Keratinocyte (primary cell): Measurements from ENCODE around the gene USP37. TPM values are rescaled to one million over a fixed set of nuclear protein-coding genes. Genes with fewer than 3 reads are reported as not detected.

ENCODE experiments used
- DNase-seq: peaks from one replicate; pipeline ENCODE4 v3.0.0-alpha.2; 2011; ENCODE audit warnings: low read depth, missing footprints, low spot score
- FAIRE-seq: peaks from 2 replicates; lab custom pipeline; 2011; peaks lifted over from hg19 to GRCh38; lab: Jason Lieb, UNC
- H2AFZ ChIP-seq: 2 replicates; pipeline ENCODE4 v1.6.0; 2012; ENCODE audit warnings: low read length, control low read depth, inconsistent platforms; ENCODE audit not compliant: control insufficient read depth
- H3K27ac ChIP-seq: 2 replicates; pipeline ENCODE4 v1.5.1; 2011; ENCODE audit warnings: low read length; ENCODE audit not compliant: control insufficient read depth, insufficient read depth
- H3K27me3 ChIP-seq: 3 replicates; pipeline ENCODE4 v1.6.0; 2011; ENCODE audit warnings: low read length; ENCODE audit not compliant: control insufficient read depth, insufficient read depth; ENCODE audit errors: extremely low read depth
- H3K36me3 ChIP-seq, 2 experiments: 2 replicates in 1 of 2; 3 replicates in 1 of 2; pipeline ENCODE4 v1.5.1; 2011; ENCODE audit warnings: low read length in 2 of 2, mild to moderate bottlenecking in 1 of 2; ENCODE audit not compliant: control insufficient read depth in 2 of 2, insufficient read depth in 2 of 2; ENCODE audit errors: extremely low read depth in 1 of 2
- H3K4me1 ChIP-seq: 3 replicates; pipeline ENCODE4 v1.5.1; 2011; ENCODE audit warnings: low read length; ENCODE audit not compliant: control insufficient read depth, insufficient read depth; ENCODE audit errors: extremely low read depth
- H3K4me2 ChIP-seq: 3 replicates; pipeline ENCODE4 v1.6.0; 2011; ENCODE audit warnings: low read depth, low read length; ENCODE audit not compliant: control insufficient read depth, insufficient read depth; ENCODE audit errors: extremely low read depth
- H3K4me3 ChIP-seq, 3 experiments: fragments of 200-600 bp in 1 of 3; sonication (generic) in 1 of 3; 2 replicates in 2 of 3; 3 replicates in 1 of 3; pipeline ENCODE4 v1.5.1; 2011 to 2016; ENCODE audit warnings: low read length in 3 of 3, mild to moderate bottlenecking in 3 of 3, control low read depth in 2 of 3, inconsistent platforms in 1 of 3, low read depth in 1 of 3, mixed read lengths in 1 of 3, mixed run types in 1 of 3, moderate library complexity in 1 of 3; ENCODE audit not compliant: control insufficient read depth in 2 of 3, insufficient read depth in 2 of 3; ENCODE audit errors: extremely low read depth in 1 of 3
- H3K79me2 ChIP-seq: 2 replicates; pipeline ENCODE4 v1.6.0; 2012; ENCODE audit warnings: low read length; ENCODE audit not compliant: control insufficient read depth, insufficient read depth
- H3K9ac ChIP-seq: 3 replicates; pipeline ENCODE4 v1.6.0; 2011; ENCODE audit warnings: low read length; ENCODE audit not compliant: control insufficient read depth, insufficient read depth; ENCODE audit errors: extremely low read depth
- H3K9me1 ChIP-seq: 3 replicates; pipeline ENCODE4 v1.6.0; 2011; ENCODE audit warnings: low read length; ENCODE audit not compliant: control insufficient read depth, insufficient read depth; ENCODE audit errors: extremely low read depth
- H3K9me3 ChIP-seq: 2 replicates; pipeline ENCODE4 v1.5.1; 2012; ENCODE audit warnings: low read depth, low read length; ENCODE audit not compliant: control insufficient read depth
- H4K20me1 ChIP-seq: 3 replicates; pipeline ENCODE4 v1.6.0; 2011; ENCODE audit warnings: low read length; ENCODE audit not compliant: control insufficient read depth, insufficient read depth; ENCODE audit errors: extremely low read depth
- CTCF ChIP-seq, 3 experiments: IDR thresholded peaks in 1 of 3; conservative IDR thresholded peaks in 1 of 3; optimal IDR thresholded peaks in 1 of 3; 2 replicates in 2 of 3; 3 replicates in 1 of 3; pipeline versions ENCODE3 to v1.5.1; 2011; ENCODE audit warnings: low read length in 3 of 3, mild to moderate bottlenecking in 3 of 3, moderate library complexity in 2 of 3, control low read depth in 1 of 3, inconsistent platforms in 1 of 3; ENCODE audit not compliant: insufficient read depth in 2 of 3; ENCODE audit errors: extremely low read depth in 1 of 3
- EZH2 ChIP-seq: IDR thresholded peaks from one replicate; pipeline ENCODE4 v1.6.1; 2012; ENCODE audit warnings: inconsistent platforms, mild to moderate bottlenecking, low read length, moderate library complexity
- dilution Hi-C: fragments of 300-500 bp; cut with MboI; formaldehyde crosslinking; loops from one replicate; pipeline ENCODE4 v1.7.0; 2020; ENCODE audit warnings: low sequenced_read_pairs; ENCODE audit not compliant: extremely low pct_ligation_motif_present
- polyA plus RNA-seq, 5 experiments: library from polyadenylated mRNA; depleted of rRNA in 3 of 5; stranded (reverse) in 3 of 5; stranded (forward) in 1 of 5; unstranded in 1 of 5; fragments of >200 nt; gene quantifications; 1 replicate in 1 of 5; 2 replicates in 3 of 5; 3 replicates in 1 of 5; pipeline versions ENCODE4 v1.2.1 to v1.2.3, GENCODE V29; 2011 to 2012; ENCODE audit warnings: missing spikeins in 2 of 5, low read depth in 1 of 5, low replicate concordance in 1 of 5

Gene USP37
- polyA plus RNA-seq, 1 donor (not counting 4 experiments of a cell fraction or from before 2014, with no cell fraction given) = 4.2 TPM

- Histone ChIP-seq H3K9ac (no peak overlapping the region), H3K27ac (no peak overlapping the region), H3K9me1 (no peaks in the 10 kb centered on the region), H3K27me3 (no peaks in the 10 kb centered on the region), H4K20me1 (no peaks in the 10 kb centered on the region), H3K4me1 (peaks cover 18% of the 10 kb centered on the region), H3K9me3 (no peaks in the 10 kb centered on the region), H3K4me2 (no peak overlapping the region), H3K79me2 (no peaks in the 10 kb centered on the region), H2AFZ (no peak overlapping the region), H3K36me3 (peaks cover 0 to 4% of the 10 kb centered on the region in 2 experiments), H3K4me3 (no peak overlapping the region)
- dilution Hi-C loops = no loop called here
- TF ChIP-seq CTCF (optimal IDR thresholded peaks at IDR 0.05 in 1 of 3, IDR thresholded peaks at IDR 0.05 in 1 of 3, conservative IDR thresholded peaks at IDR 0.05 in 1 of 3; ENCODE audit: extremely low read depth in 1 of 3, insufficient read depth in 2 of 3, low read length in 3 of 3) (no peak), EZH2 (no peak)
- DNase-seq (no peak), FAIRE-seq (no peak)
Measured at GRCh38 chr2:218445602-218446001, 122.5 kb downstream of the USP37 start.

GRCh38 chr2:218444692-218445357, 123.3 kb downstream of the USP37 start:
- dilution Hi-C loops = no loop called here
- Histone ChIP-seq H3K9me1 (no peaks in the 10 kb centered on the region), H3K27ac (no peak overlapping the region), H3K4me3 (no peak overlapping the region), H3K4me1 (peaks cover 11% of the 10 kb centered on the region), H3K4me2 (no peak overlapping the region), H3K27me3 (no peaks in the 10 kb centered on the region), H3K79me2 (no peaks in the 10 kb centered on the region), H2AFZ (no peak overlapping the region), H3K36me3 (peaks cover 0 to 4% of the 10 kb centered on the region in 2 experiments), H3K9ac (no peak overlapping the region), H3K9me3 (no peaks in the 10 kb centered on the region), H4K20me1 (no peaks in the 10 kb centered on the region)
- no peak for FAIRE-seq
- TF ChIP-seq EZH2 (no peak), CTCF (optimal IDR thresholded peaks at IDR 0.05 in 1 of 3, IDR thresholded peaks at IDR 0.05 in 1 of 3, conservative IDR thresholded peaks at IDR 0.05 in 1 of 3; ENCODE audit: extremely low read depth in 1 of 3, insufficient read depth in 2 of 3, low read length in 3 of 3) (no peak)
- DNase-seq = no peak
